Fibroblast of lung (primary cell): ENCODE measurements around the gene PHLDB3. TPM values are rescaled to one million over a fixed set of nuclear protein-coding genes. Genes with fewer than 3 reads are reported as not detected.

Source experiments
- DNase-seq, 2 donors: peaks; one replicate each; pipeline versions ENCODE4 v3.0.0 to v3.0.0-alpha.2; 2010; ENCODE audit warnings: low read depth in 2 of 2
- H2AFZ ChIP-seq: 2 replicates; pipeline ENCODE4 v1.5.1; 2012; ENCODE audit warnings: low read length, control low read depth, inconsistent platforms
- H3K27ac ChIP-seq: 2 replicates; pipeline ENCODE4 v1.5.1; 2011; ENCODE audit warnings: low read length, control low read depth; ENCODE audit not compliant: insufficient read depth
- H3K27me3 ChIP-seq: 2 replicates; pipeline ENCODE4 v1.5.1; 2011; ENCODE audit warnings: mild to moderate bottlenecking, low read length; ENCODE audit not compliant: control insufficient read depth, insufficient read depth
- H3K36me3 ChIP-seq: 2 replicates; pipeline ENCODE4 v1.5.1; 2011; ENCODE audit warnings: low read length; ENCODE audit not compliant: control insufficient read depth, insufficient read depth
- H3K4me1 ChIP-seq: 2 replicates; pipeline ENCODE4 v1.5.1; 2011; ENCODE audit warnings: low read length; ENCODE audit not compliant: control insufficient read depth, insufficient read depth; ENCODE audit errors: extremely low read depth
- H3K4me2 ChIP-seq: 2 replicates; pipeline ENCODE4 v1.5.1; 2011; ENCODE audit warnings: low read length, control low read depth; ENCODE audit not compliant: insufficient read depth; ENCODE audit errors: extremely low read depth
- H3K4me3 ChIP-seq, 4 experiments: fragments of 200-600 bp in 1 of 4; sonication (generic) in 1 of 4; replicated peaks in 1 of 4; 2 replicates each; pipeline ENCODE4 v1.5.1; 2011 to 2016; ENCODE audit warnings: low read length in 4 of 4, low read depth in 3 of 4, mild to moderate bottlenecking in 3 of 4, control low read depth in 2 of 4, inconsistent platforms in 1 of 4, mixed read lengths in 1 of 4; ENCODE audit not compliant: insufficient read depth in 1 of 4; ENCODE audit errors: control extremely low read depth in 1 of 4
- H3K79me2 ChIP-seq: 2 replicates; pipeline ENCODE4 v1.5.1; 2012; ENCODE audit warnings: mild to moderate bottlenecking, low read length, inconsistent platforms; ENCODE audit not compliant: control insufficient read depth, insufficient read depth
- H3K9ac ChIP-seq: 2 replicates; pipeline ENCODE4 v1.5.1; 2011; ENCODE audit warnings: mild to moderate bottlenecking, low read length, control low read depth; ENCODE audit not compliant: insufficient read depth
- H3K9me3 ChIP-seq: 2 replicates; pipeline ENCODE4 v1.5.1; 2012; ENCODE audit warnings: low read depth, low read length; ENCODE audit not compliant: control insufficient read depth, insufficient read depth
- H4K20me1 ChIP-seq: 2 replicates; pipeline ENCODE4 v1.5.1; 2011; ENCODE audit warnings: low read length; ENCODE audit not compliant: control insufficient read depth, insufficient read depth; ENCODE audit errors: extremely low read depth
- EZH2 ChIP-seq: IDR thresholded peaks from 2 replicates; pipeline ENCODE4 v1.5.1; 2012; ENCODE audit warnings: low read length, control low read depth, mild to moderate bottlenecking; ENCODE audit errors: missing control alignments
- polyA plus RNA-seq, 2 donors: library from polyadenylated mRNA; depleted of rRNA in 1 of 2; stranded (reverse) in 1 of 2; unstranded in 1 of 2; fragments of >200 nt; gene quantifications; 2 replicates each; pipeline ENCODE4 v1.2.1, GENCODE V29; 2011 to 2012; ENCODE audit warnings: missing spikeins in 1 of 2
- total RNA-seq: library from RNA; depleted of rRNA; stranded (reverse); fragments of >200 nt; gene quantifications from 2 replicates; pipeline ENCODE4 v1.2.1, GENCODE V29; 2014
- TF ChIP-seq, protein P1 (sequence below), 2 donors: IDR thresholded peaks in 1 of 2; conservative IDR thresholded peaks in 1 of 2; 1 replicate in 1 of 2; 2 replicates in 1 of 2; pipeline ENCODE4 v1.5.1; 2011 to 2012; ENCODE audit warnings: low read length in 2 of 2, control low read depth in 1 of 2, inconsistent platforms in 1 of 2, low read depth in 1 of 2, mild to moderate bottlenecking in 1 of 2

Gene PHLDB3
- total and polyA plus RNA-seq, 2 donors (not counting 1 experiment from before 2014, with no cell fraction given): 1.8 to 35.8 TPM

DNA sequence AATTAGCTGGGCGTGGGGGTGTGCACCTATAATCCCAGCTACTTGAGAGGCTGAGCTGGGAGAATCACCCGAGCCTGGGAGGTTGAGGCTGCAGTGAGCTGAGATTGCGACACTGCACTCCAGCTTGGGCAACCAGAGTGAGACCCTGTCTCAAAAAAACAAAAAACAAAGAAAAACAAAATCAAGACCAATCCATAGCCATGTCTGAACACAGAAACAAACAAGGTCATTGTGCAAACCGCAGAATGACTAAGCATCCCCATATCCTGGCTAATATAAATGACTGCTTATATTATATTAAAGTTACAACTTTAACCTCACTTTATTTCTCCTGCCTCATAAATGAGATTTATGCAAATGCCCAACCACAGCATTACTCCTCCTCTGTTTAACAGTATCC is 36.8 kb downstream of the PHLDB3 start:
- no peaks in the 10 kb centered on the region for H3K27me3 ChIP-seq
- H3K36me3 ChIP-seq: no peaks in the 10 kb centered on the region
- no peak overlapping the region for H3K9ac ChIP-seq
- H3K9me3 ChIP-seq: no peaks in the 10 kb centered on the region
- H3K4me1 ChIP-seq: peaks cover 3% of the 10 kb centered on the region
- H4K20me1 ChIP-seq: no peaks in the 10 kb centered on the region
- peak overlapping the region; percentile 48 for H3K4me2 ChIP-seq
- DNase-seq: peak; percentile 48 to 74
- no peak overlapping the region for H2AFZ ChIP-seq
- H3K27ac ChIP-seq: no peak overlapping the region
- H3K79me2 ChIP-seq: no peaks in the 10 kb centered on the region
- TF ChIP-seq, protein P1, sequence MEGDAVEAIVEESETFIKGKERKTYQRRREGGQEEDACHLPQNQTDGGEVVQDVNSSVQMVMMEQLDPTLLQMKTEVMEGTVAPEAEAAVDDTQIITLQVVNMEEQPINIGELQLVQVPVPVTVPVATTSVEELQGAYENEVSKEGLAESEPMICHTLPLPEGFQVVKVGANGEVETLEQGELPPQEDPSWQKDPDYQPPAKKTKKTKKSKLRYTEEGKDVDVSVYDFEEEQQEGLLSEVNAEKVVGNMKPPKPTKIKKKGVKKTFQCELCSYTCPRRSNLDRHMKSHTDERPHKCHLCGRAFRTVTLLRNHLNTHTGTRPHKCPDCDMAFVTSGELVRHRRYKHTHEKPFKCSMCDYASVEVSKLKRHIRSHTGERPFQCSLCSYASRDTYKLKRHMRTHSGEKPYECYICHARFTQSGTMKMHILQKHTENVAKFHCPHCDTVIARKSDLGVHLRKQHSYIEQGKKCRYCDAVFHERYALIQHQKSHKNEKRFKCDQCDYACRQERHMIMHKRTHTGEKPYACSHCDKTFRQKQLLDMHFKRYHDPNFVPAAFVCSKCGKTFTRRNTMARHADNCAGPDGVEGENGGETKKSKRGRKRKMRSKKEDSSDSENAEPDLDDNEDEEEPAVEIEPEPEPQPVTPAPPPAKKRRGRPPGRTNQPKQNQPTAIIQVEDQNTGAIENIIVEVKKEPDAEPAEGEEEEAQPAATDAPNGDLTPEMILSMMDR (conservative IDR thresholded peaks at IDR 0.05 in 1 of 2, IDR thresholded peaks at IDR 0.05 in 1 of 2; ENCODE audit: low read depth in 1 of 2, low read length in 2 of 2): no peak
- TF ChIP-seq EZH2: no peak
- H3K4me3 ChIP-seq: no peak overlapping the region

DNA sequence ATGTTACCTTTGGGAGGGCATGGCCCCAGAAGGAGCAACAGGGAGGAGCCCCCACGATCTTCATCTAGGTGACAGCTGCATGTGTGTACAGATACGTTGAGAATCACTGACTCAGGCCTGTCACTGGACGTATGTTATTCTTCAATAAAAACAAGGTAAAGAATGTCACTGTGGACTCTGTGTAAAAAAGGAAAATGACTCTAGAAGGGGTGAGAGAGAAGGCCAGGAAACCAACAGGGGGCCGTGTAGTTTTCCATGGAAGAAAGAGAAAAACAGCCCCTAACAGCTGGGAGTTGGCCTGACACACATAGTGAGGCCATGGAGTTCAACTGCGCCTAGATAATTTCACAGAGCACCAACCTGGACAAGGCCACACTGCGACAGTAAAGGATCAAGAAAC is 37.3 kb downstream of the PHLDB3 start:
- Histone ChIP-seq H3K79me2 (no peaks in the 10 kb centered on the region), H3K9ac (no peak overlapping the region), H4K20me1 (no peaks in the 10 kb centered on the region), H3K4me3 (no peak overlapping the region), H3K27me3 (no peaks in the 10 kb centered on the region), H3K36me3 (no peaks in the 10 kb centered on the region), H3K4me2 (no peak overlapping the region), H3K9me3 (no peaks in the 10 kb centered on the region), H3K4me1 (peaks cover 3% of the 10 kb centered on the region), H3K27ac (no peak overlapping the region), H2AFZ (no peak overlapping the region)
- TF ChIP-seq, protein P1 (conservative IDR thresholded peaks at IDR 0.05 in 1 of 2, IDR thresholded peaks at IDR 0.05 in 1 of 2; ENCODE audit: low read depth in 1 of 2, low read length in 2 of 2): no peak
- no peak for TF ChIP-seq EZH2
- no peak for DNase-seq

DNA sequence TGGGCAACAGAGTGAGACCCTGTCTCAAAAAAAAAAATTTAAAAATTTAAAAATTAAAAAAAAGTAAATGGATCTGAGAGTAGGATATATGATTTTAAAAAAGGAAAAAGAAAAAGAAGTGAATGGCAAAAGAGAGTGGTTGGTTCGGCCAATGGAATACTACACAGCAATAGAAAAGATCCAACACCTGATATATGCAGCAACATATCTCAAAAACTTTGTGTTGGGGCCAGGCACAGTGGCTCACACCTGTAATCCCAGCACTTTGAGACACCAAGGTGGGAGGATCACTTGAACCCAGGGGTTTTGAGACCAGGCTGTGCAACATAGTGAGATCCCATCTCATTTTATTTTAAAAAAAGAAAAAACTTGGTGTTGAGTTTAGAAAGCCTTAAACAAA is 37.8 kb downstream of the PHLDB3 start:
- H3K9me3 ChIP-seq: no peaks in the 10 kb centered on the region
- H3K27me3 ChIP-seq: no peaks in the 10 kb centered on the region
- H3K4me1 ChIP-seq: peaks cover 3% of the 10 kb centered on the region

More for the DNA sequence above, 37.8 kb downstream of the PHLDB3 start:
- no peak for DNase-seq
- H3K79me2 ChIP-seq: no peaks in the 10 kb centered on the region
- H4K20me1 ChIP-seq: no peaks in the 10 kb centered on the region
- no peak for TF ChIP-seq EZH2
- TF ChIP-seq, protein P1 (conservative IDR thresholded peaks at IDR 0.05 in 1 of 2, IDR thresholded peaks at IDR 0.05 in 1 of 2; ENCODE audit: low read depth in 1 of 2, low read length in 2 of 2): no peak
- no peak overlapping the region for H3K4me2 ChIP-seq
- H3K4me3 ChIP-seq: no peak overlapping the region
- H3K27ac ChIP-seq: no peak overlapping the region
- no peak overlapping the region for H2AFZ ChIP-seq
- no peaks in the 10 kb centered on the region for H3K36me3 ChIP-seq
- H3K9ac ChIP-seq: no peak overlapping the region
